ENCODE results near the gene WDR54. TPM values are rescaled to one million over a fixed set of nuclear protein-coding genes. Genes with fewer than 3 reads are reported as not detected.

WDR54 gene
- total RNA-seq, 1 donor from 2014 or later = 8.4 TPM

GRCh38 chr2:74391580-74392448 lies 29.7 kb upstream of the WDR54 start:
- Histone ChIP-seq H3K9me3 (no peaks in the 10 kb centered on the region), H3K36me3 (no peaks in the 10 kb centered on the region), H3K4me3 (peak overlapping the region; percentile 71), H3K27ac (peak overlapping the region; percentile 92), H3K27me3 (no peaks in the 10 kb centered on the region), H3K4me1 (peaks cover 22% of the 10 kb centered on the region)
- intact Hi-C loops (cut with DNase I) = no loop called here
- peak; percentile 98 for ATAC-seq
- DNase-seq = peak; percentile 97
- TF ChIP-seq, protein P1, sequence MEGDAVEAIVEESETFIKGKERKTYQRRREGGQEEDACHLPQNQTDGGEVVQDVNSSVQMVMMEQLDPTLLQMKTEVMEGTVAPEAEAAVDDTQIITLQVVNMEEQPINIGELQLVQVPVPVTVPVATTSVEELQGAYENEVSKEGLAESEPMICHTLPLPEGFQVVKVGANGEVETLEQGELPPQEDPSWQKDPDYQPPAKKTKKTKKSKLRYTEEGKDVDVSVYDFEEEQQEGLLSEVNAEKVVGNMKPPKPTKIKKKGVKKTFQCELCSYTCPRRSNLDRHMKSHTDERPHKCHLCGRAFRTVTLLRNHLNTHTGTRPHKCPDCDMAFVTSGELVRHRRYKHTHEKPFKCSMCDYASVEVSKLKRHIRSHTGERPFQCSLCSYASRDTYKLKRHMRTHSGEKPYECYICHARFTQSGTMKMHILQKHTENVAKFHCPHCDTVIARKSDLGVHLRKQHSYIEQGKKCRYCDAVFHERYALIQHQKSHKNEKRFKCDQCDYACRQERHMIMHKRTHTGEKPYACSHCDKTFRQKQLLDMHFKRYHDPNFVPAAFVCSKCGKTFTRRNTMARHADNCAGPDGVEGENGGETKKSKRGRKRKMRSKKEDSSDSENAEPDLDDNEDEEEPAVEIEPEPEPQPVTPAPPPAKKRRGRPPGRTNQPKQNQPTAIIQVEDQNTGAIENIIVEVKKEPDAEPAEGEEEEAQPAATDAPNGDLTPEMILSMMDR (IDR thresholded peaks at IDR 0.05) = peak; percentile 97

- intact Hi-C loops (cut with DNase I) = no loop called here
- H3K27me3 ChIP-seq = no peaks in the 10 kb centered on the region
- no peak overlapping the region for H3K27ac ChIP-seq
- no peak overlapping the region for H3K4me3 ChIP-seq
- TF ChIP-seq, protein P1 (IDR thresholded peaks at IDR 0.05) = no peak
- H3K4me1 ChIP-seq = peaks cover 22% of the 10 kb centered on the region
- H3K9me3 ChIP-seq = no peaks in the 10 kb centered on the region
- no peak for DNase-seq
- H3K36me3 ChIP-seq = no peaks in the 10 kb centered on the region
- no peak for ATAC-seq
Measured at GRCh38 chr2:74392449-74392743, 29.1 kb upstream of the WDR54 start.

GRCh38 chr2:74393525-74393924 lies 28.0 kb upstream of the WDR54 start:
- ATAC-seq (no peak), DNase-seq (no peak)
- no peak overlapping the region for H3K4me3 ChIP-seq
- intact Hi-C loops (cut with DNase I) = no loop called here
- H3K27ac ChIP-seq = no peak overlapping the region
- peaks cover 22% of the 10 kb centered on the region for H3K4me1 ChIP-seq
- H3K36me3 ChIP-seq = no peaks in the 10 kb centered on the region
- no peaks in the 10 kb centered on the region for H3K27me3 ChIP-seq
- TF ChIP-seq, protein P1 (IDR thresholded peaks at IDR 0.05) = no peak
- H3K9me3 ChIP-seq = no peaks in the 10 kb centered on the region

- TF ChIP-seq, protein P1 (IDR thresholded peaks at IDR 0.05) = no peak
- ATAC-seq = no peak
- Histone ChIP-seq H3K27me3 (no peaks in the 10 kb centered on the region), H3K36me3 (no peaks in the 10 kb centered on the region), H3K9me3 (no peaks in the 10 kb centered on the region), H3K4me3 (no peak overlapping the region), H3K4me1 (no peaks in the 10 kb centered on the region), H3K27ac (no peak overlapping the region)
- intact Hi-C loops (cut with DNase I) = no loop called here
- DNase-seq = no peak
Measured at GRCh38 chr2:74396149-74396548, 25.4 kb upstream of the WDR54 start.

DNA sequence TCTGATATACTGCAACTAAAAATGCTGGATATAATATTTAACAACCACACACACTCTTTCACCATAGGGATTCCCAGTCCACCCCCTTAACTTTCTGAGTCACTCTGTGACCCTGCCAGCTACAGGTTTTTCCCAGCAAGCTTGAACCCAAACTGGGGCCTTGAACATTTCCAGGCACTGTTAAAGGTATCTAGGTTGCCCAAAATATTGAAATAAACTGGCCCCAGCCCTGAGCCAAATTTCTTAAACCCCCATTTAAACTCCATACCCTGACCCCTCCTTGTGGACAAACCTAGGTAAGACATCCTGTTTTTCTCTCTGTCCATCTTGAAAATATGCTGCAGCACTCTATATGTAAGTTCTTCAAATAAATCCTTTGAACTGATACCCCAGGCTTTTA lies 21.7 kb upstream of the WDR54 start:
- H3K4me3 ChIP-seq = no peak overlapping the region
- no peak overlapping the region for H3K27ac ChIP-seq
- ATAC-seq (peak; percentile 69), DNase-seq (no peak)
- no peaks in the 10 kb centered on the region for H3K36me3 ChIP-seq
- H3K27me3 ChIP-seq = no peaks in the 10 kb centered on the region
- TF ChIP-seq, protein P1 (IDR thresholded peaks at IDR 0.05) = peak; percentile 58
- no peaks in the 10 kb centered on the region for H3K9me3 ChIP-seq
- no peaks in the 10 kb centered on the region for H3K4me1 ChIP-seq
- intact Hi-C loops (cut with DNase I) = no loop called here
